ENCODE measurements around the gene DISC1.

DNA sequence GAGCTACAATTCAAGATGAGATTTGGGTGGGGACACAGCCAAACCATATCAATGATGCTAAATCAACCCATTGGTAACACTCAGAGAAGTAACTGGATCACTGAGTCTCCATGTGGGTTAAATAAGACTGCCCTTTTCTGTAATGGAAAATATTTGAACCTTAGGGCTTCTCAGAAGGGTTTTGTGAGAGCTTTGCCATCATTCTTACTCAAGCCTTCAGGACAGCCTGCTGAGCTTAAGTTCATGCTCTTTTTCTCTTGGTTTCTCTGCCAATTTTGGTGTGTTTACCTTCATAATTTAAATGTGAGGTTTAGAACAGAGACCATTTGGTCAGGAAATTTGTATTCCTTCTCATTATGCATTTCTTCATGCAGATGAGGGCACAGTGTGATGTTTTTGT is 74.7 kb downstream of the DISC1 start:
- TF ChIP-seq, protein P1, sequence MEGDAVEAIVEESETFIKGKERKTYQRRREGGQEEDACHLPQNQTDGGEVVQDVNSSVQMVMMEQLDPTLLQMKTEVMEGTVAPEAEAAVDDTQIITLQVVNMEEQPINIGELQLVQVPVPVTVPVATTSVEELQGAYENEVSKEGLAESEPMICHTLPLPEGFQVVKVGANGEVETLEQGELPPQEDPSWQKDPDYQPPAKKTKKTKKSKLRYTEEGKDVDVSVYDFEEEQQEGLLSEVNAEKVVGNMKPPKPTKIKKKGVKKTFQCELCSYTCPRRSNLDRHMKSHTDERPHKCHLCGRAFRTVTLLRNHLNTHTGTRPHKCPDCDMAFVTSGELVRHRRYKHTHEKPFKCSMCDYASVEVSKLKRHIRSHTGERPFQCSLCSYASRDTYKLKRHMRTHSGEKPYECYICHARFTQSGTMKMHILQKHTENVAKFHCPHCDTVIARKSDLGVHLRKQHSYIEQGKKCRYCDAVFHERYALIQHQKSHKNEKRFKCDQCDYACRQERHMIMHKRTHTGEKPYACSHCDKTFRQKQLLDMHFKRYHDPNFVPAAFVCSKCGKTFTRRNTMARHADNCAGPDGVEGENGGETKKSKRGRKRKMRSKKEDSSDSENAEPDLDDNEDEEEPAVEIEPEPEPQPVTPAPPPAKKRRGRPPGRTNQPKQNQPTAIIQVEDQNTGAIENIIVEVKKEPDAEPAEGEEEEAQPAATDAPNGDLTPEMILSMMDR (conservative IDR thresholded peaks at IDR 0.05 in 1 of 2, IDR thresholded peaks at IDR 0.05 in 1 of 2; ENCODE audit: low read depth in 1 of 2, low read length in 2 of 2): no peak
- TF ChIP-seq EZH2 (IDR thresholded peaks at IDR 0.05; ENCODE audit: low read length, missing control alignments): no peak

Data from fibroblast of lung (primary cell).